Osteoblast (primary cell): Measurements from ENCODE around the gene GTF3C2. TPM values are rescaled to one million over a fixed set of nuclear protein-coding genes. Genes with fewer than 3 reads are reported as not detected.
"Not testable (repeated sequence)": the region's sequence is repeated elsewhere in the genome, so short reads cannot be mapped to it uniquely, and the experiment has no call there.

Experiments used
- DNase-seq: peaks from one replicate; pipeline ENCODE4 v3.0.0; 2011; ENCODE audit warnings: low spot score, mixed read lengths; ENCODE audit not compliant: insufficient read length; ENCODE audit errors: missing footprints
- H2AFZ ChIP-seq: 2 replicates; pipeline ENCODE4 v1.6.0; 2011; ENCODE audit warnings: mild to moderate bottlenecking, low read length
- H3K27ac ChIP-seq: 2 replicates; pipeline ENCODE4 v1.5.1; 2011; ENCODE audit warnings: mild to moderate bottlenecking, low read depth, low read length, moderate library complexity
- H3K27me3 ChIP-seq: 2 replicates; pipeline ENCODE4 v1.6.0; 2012; ENCODE audit warnings: mild to moderate bottlenecking, control low read depth, inconsistent platforms, low read length, moderate library complexity; ENCODE audit not compliant: insufficient read depth
- H3K36me3 ChIP-seq: 2 replicates; pipeline ENCODE4 v1.5.1; 2011; ENCODE audit warnings: mild to moderate bottlenecking, low read length, control low read depth, moderate library complexity; ENCODE audit not compliant: insufficient read depth
- H3K4me1 ChIP-seq: 2 replicates; pipeline ENCODE4 v1.5.1; 2011; ENCODE audit warnings: mild to moderate bottlenecking, low read length, control low read depth, moderate library complexity; ENCODE audit not compliant: insufficient read depth
- H3K4me2 ChIP-seq: 2 replicates; pipeline ENCODE4 v1.6.0; 2011; ENCODE audit warnings: mild to moderate bottlenecking, low read length; ENCODE audit not compliant: insufficient read depth
- H3K4me3 ChIP-seq: fragments of 200-600 bp; sonication (generic); 3 replicates; pipeline ENCODE4 v1.5.1; 2012; ENCODE audit warnings: mild to moderate bottlenecking, low read length, inconsistent platforms; ENCODE audit not compliant: insufficient read depth
- H3K79me2 ChIP-seq: 2 replicates; pipeline ENCODE4 v1.6.0; 2012; ENCODE audit warnings: mild to moderate bottlenecking, low read length, control low read depth, inconsistent platforms; ENCODE audit not compliant: insufficient read depth
- H3K9me3 ChIP-seq: 2 replicates; pipeline ENCODE4 v1.5.1; 2011; ENCODE audit warnings: low read depth, low read length, control low read depth
- H4K20me1 ChIP-seq: 2 replicates; pipeline ENCODE4 v1.6.0; 2012; ENCODE audit warnings: mild to moderate bottlenecking, low read length, control low read depth; ENCODE audit not compliant: insufficient read depth
- CTCF ChIP-seq: IDR thresholded peaks from 2 replicates; pipeline ENCODE4 v1.5.1; 2011; ENCODE audit warnings: mild to moderate bottlenecking, low read depth, low read length, moderate library complexity; ENCODE audit errors: extremely low read depth
- total RNA-seq: library from RNA; depleted of rRNA; stranded (reverse); fragments of >200 nt; gene quantifications from 2 replicates; pipeline ENCODE4 v1.2.3, GENCODE V29; 2012

The GTF3C2 gene
- total RNA-seq, 1 donor = 34.4 TPM

- peaks cover 44% of the 10 kb centered on the region for H3K27me3 ChIP-seq
- no peak overlapping the region for H3K4me3 ChIP-seq
- TF ChIP-seq CTCF = no peak
- DNase-seq = peak; percentile 31
- no peaks in the 10 kb centered on the region for H3K79me2 ChIP-seq
- H4K20me1 ChIP-seq = peaks cover 16% of the 10 kb centered on the region
- H3K9me3 ChIP-seq = no peaks in the 10 kb centered on the region
- peaks cover 9% of the 10 kb centered on the region for H3K36me3 ChIP-seq
- no peaks in the 10 kb centered on the region for H3K4me1 ChIP-seq
- H2AFZ ChIP-seq = no peak overlapping the region
- no peak overlapping the region for H3K27ac ChIP-seq
- no peak overlapping the region for H3K4me2 ChIP-seq
Measured at GRCh38 chr2:27306136-27306535, 50.4 kb downstream of the GTF3C2 start.

DNA sequence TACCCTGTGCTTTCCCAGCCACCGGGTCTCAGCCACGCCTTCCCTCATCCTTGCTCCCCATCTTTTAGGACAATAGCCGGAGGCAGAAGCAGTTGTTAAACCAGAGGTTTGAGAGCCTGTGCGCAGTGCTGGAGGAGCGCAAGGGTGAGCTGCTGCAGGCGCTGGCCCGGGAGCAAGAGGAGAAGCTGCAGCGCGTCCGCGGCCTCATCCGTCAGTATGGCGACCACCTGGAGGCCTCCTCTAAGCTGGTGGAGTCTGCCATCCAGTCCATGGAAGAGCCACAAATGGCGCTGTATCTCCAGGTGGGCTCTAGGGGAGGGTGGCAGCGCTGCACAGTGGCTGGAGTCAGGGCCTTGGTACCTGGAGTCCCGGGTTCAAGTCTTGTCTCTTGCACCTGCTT, 51.0 kb downstream of the GTF3C2 start:
- Histone ChIP-seq H3K79me2 (no peaks in the 10 kb centered on the region), H3K4me3 (no peak overlapping the region), H3K36me3 (peaks cover 9% of the 10 kb centered on the region), H3K27me3 (peaks cover 44% of the 10 kb centered on the region), H3K4me1 (no peaks in the 10 kb centered on the region), H3K4me2 (no peak overlapping the region), H3K27ac (no peak overlapping the region), H2AFZ (no peak overlapping the region), H4K20me1 (peaks cover 16% of the 10 kb centered on the region), H3K9me3 (no peaks in the 10 kb centered on the region)
- DNase-seq = peak; percentile 79
- TF ChIP-seq CTCF = no peak

- TF ChIP-seq CTCF = no peak
- Histone ChIP-seq H3K36me3 (peaks cover 6% of the 10 kb centered on the region), H4K20me1 (peaks cover 14% of the 10 kb centered on the region), H3K27ac (no peak overlapping the region), H3K4me3 (no peak overlapping the region), H3K9me3 (no peaks in the 10 kb centered on the region), H2AFZ (no peak overlapping the region), H3K4me1 (no peaks in the 10 kb centered on the region), H3K79me2 (no peaks in the 10 kb centered on the region), H3K27me3 (peaks cover 44% of the 10 kb centered on the region), H3K4me2 (no peak overlapping the region)
- peak; percentile 46 for DNase-seq
Measured at GRCh38 chr2:27304488-27305240, 51.9 kb downstream of the GTF3C2 start.

- peaks cover 35% of the 10 kb centered on the region for H3K27me3 ChIP-seq
- H3K4me3 ChIP-seq = peak overlapping the region; percentile 53
- DNase-seq = peak; percentile 96
- H3K4me2 ChIP-seq = peak overlapping the region; percentile 78
- H4K20me1 ChIP-seq = peaks cover 6% of the 10 kb centered on the region
- H3K4me1 ChIP-seq = no peaks in the 10 kb centered on the region
- no peaks in the 10 kb centered on the region for H3K79me2 ChIP-seq
- no peak overlapping the region for H3K27ac ChIP-seq
- TF ChIP-seq CTCF = peak; percentile 82
- H2AFZ ChIP-seq = peak overlapping the region; percentile 87
- H3K36me3 ChIP-seq = no peaks in the 10 kb centered on the region
- H3K9me3 ChIP-seq = no peaks in the 10 kb centered on the region
Measured at GRCh38 chr2:27303093-27304025, 53.2 kb downstream of the GTF3C2 start.

GRCh38 chr2:27300606-27301005, 56.0 kb downstream of the GTF3C2 start:
- not testable (repeated sequence) for H2AFZ ChIP-seq, H3K4me1 ChIP-seq, H3K4me3 ChIP-seq, H3K4me2 ChIP-seq, H4K20me1 ChIP-seq, H3K27ac ChIP-seq, H3K9me3 ChIP-seq, DNase-seq, H3K79me2 ChIP-seq, H3K36me3 ChIP-seq
- H3K27me3 ChIP-seq = peaks cover 16% of the 10 kb centered on the region
